Panc1 (cell line): ENCODE data around the gene CCDC178.

Experiments
- TF ChIP-seq, protein P1 (sequence below): fragments of 450-650 bp; IDR thresholded peaks from 2 replicates; pipeline ENCODE4 v1.5.1; 2017; ENCODE audit warnings: mild to moderate bottlenecking
- TF ChIP-seq, protein P2 (sequence below), 2 experiments: IDR thresholded peaks; 2 replicates each; pipeline ENCODE4 v1.6.1; 2011 to 2012; ENCODE audit warnings: low read depth in 2 of 2, control low read depth in 1 of 2, low read length in 1 of 2, mild to moderate bottlenecking in 1 of 2, moderate library complexity in 1 of 2; ENCODE audit not compliant: insufficient read depth in 1 of 2

- TF ChIP-seq, protein P1, sequence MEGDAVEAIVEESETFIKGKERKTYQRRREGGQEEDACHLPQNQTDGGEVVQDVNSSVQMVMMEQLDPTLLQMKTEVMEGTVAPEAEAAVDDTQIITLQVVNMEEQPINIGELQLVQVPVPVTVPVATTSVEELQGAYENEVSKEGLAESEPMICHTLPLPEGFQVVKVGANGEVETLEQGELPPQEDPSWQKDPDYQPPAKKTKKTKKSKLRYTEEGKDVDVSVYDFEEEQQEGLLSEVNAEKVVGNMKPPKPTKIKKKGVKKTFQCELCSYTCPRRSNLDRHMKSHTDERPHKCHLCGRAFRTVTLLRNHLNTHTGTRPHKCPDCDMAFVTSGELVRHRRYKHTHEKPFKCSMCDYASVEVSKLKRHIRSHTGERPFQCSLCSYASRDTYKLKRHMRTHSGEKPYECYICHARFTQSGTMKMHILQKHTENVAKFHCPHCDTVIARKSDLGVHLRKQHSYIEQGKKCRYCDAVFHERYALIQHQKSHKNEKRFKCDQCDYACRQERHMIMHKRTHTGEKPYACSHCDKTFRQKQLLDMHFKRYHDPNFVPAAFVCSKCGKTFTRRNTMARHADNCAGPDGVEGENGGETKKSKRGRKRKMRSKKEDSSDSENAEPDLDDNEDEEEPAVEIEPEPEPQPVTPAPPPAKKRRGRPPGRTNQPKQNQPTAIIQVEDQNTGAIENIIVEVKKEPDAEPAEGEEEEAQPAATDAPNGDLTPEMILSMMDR, result peak; percentile 12; the same call in 1 of the 2 replicates
- TF ChIP-seq, protein P2, sequence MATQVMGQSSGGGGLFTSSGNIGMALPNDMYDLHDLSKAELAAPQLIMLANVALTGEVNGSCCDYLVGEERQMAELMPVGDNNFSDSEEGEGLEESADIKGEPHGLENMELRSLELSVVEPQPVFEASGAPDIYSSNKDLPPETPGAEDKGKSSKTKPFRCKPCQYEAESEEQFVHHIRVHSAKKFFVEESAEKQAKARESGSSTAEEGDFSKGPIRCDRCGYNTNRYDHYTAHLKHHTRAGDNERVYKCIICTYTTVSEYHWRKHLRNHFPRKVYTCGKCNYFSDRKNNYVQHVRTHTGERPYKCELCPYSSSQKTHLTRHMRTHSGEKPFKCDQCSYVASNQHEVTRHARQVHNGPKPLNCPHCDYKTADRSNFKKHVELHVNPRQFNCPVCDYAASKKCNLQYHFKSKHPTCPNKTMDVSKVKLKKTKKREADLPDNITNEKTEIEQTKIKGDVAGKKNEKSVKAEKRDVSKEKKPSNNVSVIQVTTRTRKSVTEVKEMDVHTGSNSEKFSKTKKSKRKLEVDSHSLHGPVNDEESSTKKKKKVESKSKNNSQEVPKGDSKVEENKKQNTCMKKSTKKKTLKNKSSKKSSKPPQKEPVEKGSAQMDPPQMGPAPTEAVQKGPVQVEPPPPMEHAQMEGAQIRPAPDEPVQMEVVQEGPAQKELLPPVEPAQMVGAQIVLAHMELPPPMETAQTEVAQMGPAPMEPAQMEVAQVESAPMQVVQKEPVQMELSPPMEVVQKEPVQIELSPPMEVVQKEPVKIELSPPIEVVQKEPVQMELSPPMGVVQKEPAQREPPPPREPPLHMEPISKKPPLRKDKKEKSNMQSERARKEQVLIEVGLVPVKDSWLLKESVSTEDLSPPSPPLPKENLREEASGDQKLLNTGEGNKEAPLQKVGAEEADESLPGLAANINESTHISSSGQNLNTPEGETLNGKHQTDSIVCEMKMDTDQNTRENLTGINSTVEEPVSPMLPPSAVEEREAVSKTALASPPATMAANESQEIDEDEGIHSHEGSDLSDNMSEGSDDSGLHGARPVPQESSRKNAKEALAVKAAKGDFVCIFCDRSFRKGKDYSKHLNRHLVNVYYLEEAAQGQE (IDR thresholded peaks at IDR 0.05; ENCODE audit: insufficient read depth in 1 of 2, low read depth in 2 of 2, low read length in 1 of 2), result no peak
Observed at GRCh38 chr18:32899819-32900218, 540.7 kb downstream of the CCDC178 start.
